ENCODE measurements around the gene ACOT7. TPM values are rescaled to one million over a fixed set of nuclear protein-coding genes. Genes with fewer than 3 reads are reported as not detected.

The ACOT7 gene
- total and polyA plus RNA-seq, 7 donors = 2.3 to 12.4 (median 4.1) TPM

DNA sequence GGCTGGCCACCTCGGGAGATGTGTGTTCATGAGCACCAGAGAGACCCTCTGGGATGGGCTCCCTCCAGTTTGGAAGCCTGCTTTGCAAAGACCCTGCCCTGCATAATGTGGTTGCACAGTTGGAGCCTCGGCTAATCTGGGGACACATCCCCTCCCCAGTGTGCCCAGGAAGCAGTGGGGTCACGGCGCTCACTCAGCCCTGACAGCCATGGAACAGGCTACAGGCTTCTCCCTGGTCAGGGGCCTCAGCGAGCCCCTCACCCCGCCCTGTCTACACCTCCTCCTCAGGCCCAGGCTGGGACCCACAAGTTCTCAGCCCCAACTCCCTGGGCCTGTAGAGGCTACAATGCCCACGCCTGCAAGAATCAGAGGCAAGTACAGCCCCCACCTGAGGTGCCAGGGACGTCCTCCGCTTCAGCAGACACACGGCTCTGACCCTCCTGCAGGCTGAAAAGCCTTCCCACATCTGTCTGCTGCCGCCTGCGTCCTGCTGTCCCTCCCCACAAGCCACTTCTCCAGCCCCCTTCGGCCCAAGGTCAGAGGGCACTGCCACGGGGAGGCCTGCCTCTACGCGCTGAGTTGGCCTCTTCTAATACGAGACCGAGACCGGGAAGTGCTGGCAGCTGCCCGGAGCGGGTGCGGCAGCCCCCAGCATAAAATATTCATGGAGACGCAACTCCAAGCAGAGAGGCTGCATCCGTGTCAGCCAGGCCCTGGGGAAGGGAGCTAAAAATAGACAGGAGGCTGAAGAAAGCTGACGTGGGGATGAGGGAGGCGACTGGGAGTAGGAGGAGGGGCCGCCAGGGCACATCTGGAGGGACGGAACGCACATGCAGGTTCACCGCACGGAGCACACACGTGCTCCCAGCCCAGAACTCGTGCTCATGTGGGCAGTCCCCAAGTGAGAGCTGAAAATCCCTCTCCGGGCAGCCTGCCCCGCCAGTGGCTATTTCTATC, 117.5 kb downstream of the ACOT7 start:
- WGBS, 3 donors = 31 to 33% (median 33%) methylated on average over 35 of the region's 35 CpGs
- DNase-seq (peak; percentile 60 to 86), ATAC-seq (peak; percentile 78 to 96 (median 87))
- no peaks in the 10 kb centered on the region for H3K27me3 ChIP-seq (ENCODE audit: insufficient read depth in 3 of 3, low read length in 2 of 3)
- no peaks in the 10 kb centered on the region for H3K36me3 ChIP-seq (ENCODE audit: insufficient read depth in 1 of 2, low read depth in 1 of 2)
- H3K27ac ChIP-seq = peak overlapping the region; percentile 55
- no peaks in the 10 kb centered on the region for H3K9me3 ChIP-seq
- peak overlapping the region; percentile 22 for H3K4me3 ChIP-seq
- TF ChIP-seq, protein P1, sequence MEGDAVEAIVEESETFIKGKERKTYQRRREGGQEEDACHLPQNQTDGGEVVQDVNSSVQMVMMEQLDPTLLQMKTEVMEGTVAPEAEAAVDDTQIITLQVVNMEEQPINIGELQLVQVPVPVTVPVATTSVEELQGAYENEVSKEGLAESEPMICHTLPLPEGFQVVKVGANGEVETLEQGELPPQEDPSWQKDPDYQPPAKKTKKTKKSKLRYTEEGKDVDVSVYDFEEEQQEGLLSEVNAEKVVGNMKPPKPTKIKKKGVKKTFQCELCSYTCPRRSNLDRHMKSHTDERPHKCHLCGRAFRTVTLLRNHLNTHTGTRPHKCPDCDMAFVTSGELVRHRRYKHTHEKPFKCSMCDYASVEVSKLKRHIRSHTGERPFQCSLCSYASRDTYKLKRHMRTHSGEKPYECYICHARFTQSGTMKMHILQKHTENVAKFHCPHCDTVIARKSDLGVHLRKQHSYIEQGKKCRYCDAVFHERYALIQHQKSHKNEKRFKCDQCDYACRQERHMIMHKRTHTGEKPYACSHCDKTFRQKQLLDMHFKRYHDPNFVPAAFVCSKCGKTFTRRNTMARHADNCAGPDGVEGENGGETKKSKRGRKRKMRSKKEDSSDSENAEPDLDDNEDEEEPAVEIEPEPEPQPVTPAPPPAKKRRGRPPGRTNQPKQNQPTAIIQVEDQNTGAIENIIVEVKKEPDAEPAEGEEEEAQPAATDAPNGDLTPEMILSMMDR (IDR thresholded peaks at IDR 0.05) = no peak
- intact Hi-C loops (cut with DNase I) = no loop called here
- peaks cover 11% of the 10 kb centered on the region for H3K4me1 ChIP-seq

DNA sequence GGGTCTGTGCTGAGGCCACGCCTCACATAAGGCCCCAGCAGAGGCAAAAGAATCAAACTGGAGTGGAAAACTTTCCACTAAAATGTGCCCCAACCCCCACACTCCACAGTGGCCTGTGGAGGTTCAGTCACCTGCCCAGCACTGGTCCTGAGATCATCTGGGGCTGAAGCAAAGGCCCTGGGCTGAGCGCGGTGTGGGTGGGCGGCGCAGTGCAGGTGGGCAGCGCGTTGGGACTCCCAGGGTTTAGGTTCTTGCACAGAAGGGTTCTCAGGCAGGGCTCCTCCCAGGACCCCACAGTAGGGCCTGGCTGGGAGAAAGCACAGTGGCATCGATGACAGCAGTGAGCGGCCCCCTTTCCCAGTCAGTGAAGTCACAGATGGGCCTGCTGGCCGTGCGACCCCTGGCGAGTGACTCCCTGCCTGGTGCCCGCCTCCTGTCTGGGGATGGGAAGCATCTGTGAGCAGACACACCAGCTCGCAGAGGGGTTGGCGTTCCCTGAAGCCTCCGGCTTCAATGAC, 118.9 kb downstream of the ACOT7 start:
- Histone ChIP-seq H3K27me3 (ENCODE audit: insufficient read depth in 3 of 3, low read length in 2 of 3) (no peaks in the 10 kb centered on the region), H3K36me3 (ENCODE audit: insufficient read depth in 1 of 2, low read depth in 1 of 2) (no peaks in the 10 kb centered on the region), H3K9me3 (no peaks in the 10 kb centered on the region), H3K27ac (no peak overlapping the region), H3K4me3 (no peak overlapping the region), H3K4me1 (peaks cover 11% of the 10 kb centered on the region)
- intact Hi-C loops (cut with DNase I) = no loop called here
- TF ChIP-seq, protein P1 (IDR thresholded peaks at IDR 0.05) = no peak
- WGBS, 3 donors = 95 to 96% (median 96%) methylated on average over 16 of the region's 16 CpGs
- no peak for DNase-seq
- ATAC-seq = no peak

DNA sequence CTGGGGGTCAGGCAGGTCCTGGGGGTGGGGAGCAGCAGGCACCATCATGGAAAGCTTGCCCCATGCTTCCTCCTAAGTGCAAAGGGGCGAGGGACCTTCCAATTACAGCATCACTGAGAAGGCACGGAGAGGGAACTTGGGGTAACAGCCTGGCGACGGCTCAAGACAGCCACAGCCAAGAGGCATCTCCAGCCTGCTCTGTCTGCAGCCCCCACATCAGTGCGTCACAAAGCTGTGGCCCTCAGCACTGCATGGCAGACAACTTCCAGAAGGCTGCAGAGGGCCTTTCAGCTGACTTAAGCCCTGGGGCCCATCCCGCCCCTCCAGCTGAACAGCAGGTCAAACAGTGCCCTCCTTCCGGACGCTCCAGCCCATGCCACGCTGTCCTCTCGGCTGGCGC, 119.5 kb downstream of the ACOT7 start:
- TF ChIP-seq, protein P1 (IDR thresholded peaks at IDR 0.05) = no peak
- H3K36me3 ChIP-seq (ENCODE audit: insufficient read depth in 1 of 2, low read depth in 1 of 2) = no peaks in the 10 kb centered on the region
- H3K27ac ChIP-seq = no peak overlapping the region
- intact Hi-C loops (cut with DNase I) = no loop called here
- no peaks in the 10 kb centered on the region for H3K27me3 ChIP-seq (ENCODE audit: insufficient read depth in 3 of 3, low read length in 2 of 3)
- no peak for ATAC-seq
- H3K4me3 ChIP-seq = no peak overlapping the region
- H3K9me3 ChIP-seq = no peaks in the 10 kb centered on the region
- DNase-seq = no peak
- peaks cover 11% of the 10 kb centered on the region for H3K4me1 ChIP-seq
- 98 to 99% (median 98%) methylated on average over 11 of the region's 11 CpGs for WGBS, 3 donors

DNA sequence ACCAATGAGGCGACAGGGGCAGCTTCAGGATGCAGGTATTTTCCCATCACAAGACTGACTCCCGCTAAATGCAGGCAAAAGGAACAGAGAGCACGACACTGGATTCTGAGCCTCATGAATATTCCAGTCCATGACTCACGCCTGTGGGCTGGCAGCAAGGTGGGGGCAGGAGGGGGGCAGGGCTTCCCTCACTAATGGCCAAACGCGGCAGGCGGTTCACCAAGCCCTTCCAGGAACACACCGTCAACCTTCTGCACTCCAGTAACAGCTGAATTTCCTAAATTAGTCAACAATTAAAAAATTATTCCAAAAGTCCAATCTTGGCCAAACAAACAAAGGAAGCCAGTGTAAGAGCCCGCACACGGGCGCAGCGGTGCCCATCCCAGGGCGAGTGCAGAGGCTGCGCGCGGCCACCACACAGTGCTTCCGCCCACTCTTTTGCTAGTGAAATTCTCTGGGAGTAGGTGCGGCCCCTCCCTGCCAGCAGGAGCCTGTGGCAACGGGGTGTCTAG, 120.1 kb downstream of the ACOT7 start:
- no peak overlapping the region for H3K4me3 ChIP-seq
- intact Hi-C loops (cut with DNase I) = no loop called here
- no peaks in the 10 kb centered on the region for H3K9me3 ChIP-seq
- no peaks in the 10 kb centered on the region for H3K36me3 ChIP-seq (ENCODE audit: insufficient read depth in 1 of 2, low read depth in 1 of 2)
- no peak for DNase-seq
- H3K4me1 ChIP-seq = peaks cover 11% of the 10 kb centered on the region
- no peak overlapping the region for H3K27ac ChIP-seq
- ATAC-seq = no peak
- WGBS, 3 donors = 87 to 93% (median 91%) methylated on average over 19 of the region's 19 CpGs
- H3K27me3 ChIP-seq (ENCODE audit: insufficient read depth in 3 of 3, low read length in 2 of 3) = no peaks in the 10 kb centered on the region
- TF ChIP-seq, protein P1 (IDR thresholded peaks at IDR 0.05) = no peak

All from psoas muscle (tissue), 8 donors.